Activated naive CD4-positive, alpha-beta T cell treated with anti-CD3 and anti-CD28 coated beads, Interleukin-2, amount 50 U/mL, for 24 hours (primary cell): ENCODE results near the gene DAP3.
A peak's percentile ranks its signal among the peaks of the same experiment; 100 is the strongest.
"Not testable (repeated sequence)": the region's sequence is repeated elsewhere in the genome, so short reads cannot be mapped to it uniquely, and the experiment has no call there.

ENCODE experiments used
- H3K27ac Mint-ChIP-seq: one replicate; pipeline ENCODE4 v1.8.0; 2021; ENCODE audit warnings: mild to moderate bottlenecking, mixed read lengths
- H3K27me3 Mint-ChIP-seq: one replicate; pipeline ENCODE4 v1.8.0; 2021; ENCODE audit warnings: mixed read lengths
- H3K36me3 Mint-ChIP-seq: one replicate; pipeline ENCODE4 v1.8.0; 2021; ENCODE audit warnings: mixed read lengths
- H3K4me1 Mint-ChIP-seq: one replicate; pipeline ENCODE4 v1.8.0; 2021; ENCODE audit warnings: mixed read lengths
- H3K4me3 Mint-ChIP-seq: one replicate; pipeline ENCODE4 v1.8.0; 2021; ENCODE audit warnings: mild to moderate bottlenecking, mixed read lengths
- H3K9me3 Mint-ChIP-seq: one replicate; pipeline ENCODE4 v1.8.0; 2021; ENCODE audit warnings: mixed read lengths

DAP3 gene

GRCh38 chr1:155669233-155670162 is 19.4 kb upstream of the DAP3 start:
- Mint-ChIP-seq H3K9me3 (no peaks in the 10 kb centered on the region), H3K4me3 (no peak overlapping the region), H3K27ac (no peak overlapping the region), H3K27me3 (no peaks in the 10 kb centered on the region), H3K4me1 (no peaks in the 10 kb centered on the region), H3K36me3 (peaks cover 13% of the 10 kb centered on the region)

GRCh38 chr1:155671750-155672149 is 17.1 kb upstream of the DAP3 start:
- Mint-ChIP-seq H3K4me3 (no peak overlapping the region), H3K36me3 (peaks cover 15% of the 10 kb centered on the region), H3K27ac (no peak overlapping the region), H3K9me3 (no peaks in the 10 kb centered on the region), H3K27me3 (no peaks in the 10 kb centered on the region), H3K4me1 (no peaks in the 10 kb centered on the region)

GRCh38 chr1:155673003-155673402 is 15.9 kb upstream of the DAP3 start:
- no peak overlapping the region for H3K27ac Mint-ChIP-seq
- no peak overlapping the region for H3K4me3 Mint-ChIP-seq
- H3K27me3 Mint-ChIP-seq = no peaks in the 10 kb centered on the region
- H3K9me3 Mint-ChIP-seq = no peaks in the 10 kb centered on the region
- no peaks in the 10 kb centered on the region for H3K4me1 Mint-ChIP-seq
- H3K36me3 Mint-ChIP-seq = peaks cover 18% of the 10 kb centered on the region

- Mint-ChIP-seq H3K27me3 (no peaks in the 10 kb centered on the region), H3K36me3 (peaks cover 12% of the 10 kb centered on the region), H3K4me3 (no peak overlapping the region), H3K4me1 (peaks cover 23% of the 10 kb centered on the region), H3K27ac (no peak overlapping the region), H3K9me3 (no peaks in the 10 kb centered on the region)
Measured at GRCh38 chr1:155678027-155678426, 10.9 kb upstream of the DAP3 start.

- peaks cover 12% of the 10 kb centered on the region for H3K36me3 Mint-ChIP-seq
- not testable (repeated sequence) for H3K4me3 Mint-ChIP-seq, H3K9me3 Mint-ChIP-seq, H3K27ac Mint-ChIP-seq, H3K27me3 Mint-ChIP-seq
- peaks cover 32% of the 10 kb centered on the region for H3K4me1 Mint-ChIP-seq
Measured at GRCh38 chr1:155678992-155679391, 9.9 kb upstream of the DAP3 start.

- Mint-ChIP-seq H3K27me3 (no peaks in the 10 kb centered on the region), H3K36me3 (peaks cover 14% of the 10 kb centered on the region), H3K4me1 (peaks cover 48% of the 10 kb centered on the region), H3K27ac (no peak overlapping the region), H3K9me3 (no peaks in the 10 kb centered on the region), H3K4me3 (no peak overlapping the region)
Measured at GRCh38 chr1:155680531-155680930, 8.4 kb upstream of the DAP3 start.

GRCh38 chr1:155681776-155682175 is 7.1 kb upstream of the DAP3 start:
- H3K27ac Mint-ChIP-seq = no peak overlapping the region
- H3K36me3 Mint-ChIP-seq = peaks cover 9% of the 10 kb centered on the region
- no peak overlapping the region for H3K4me3 Mint-ChIP-seq
- peaks cover 60% of the 10 kb centered on the region for H3K4me1 Mint-ChIP-seq
- no peaks in the 10 kb centered on the region for H3K27me3 Mint-ChIP-seq
- no peaks in the 10 kb centered on the region for H3K9me3 Mint-ChIP-seq

- peak overlapping the region; percentile 98 for H3K4me3 Mint-ChIP-seq
- not testable (repeated sequence) for H3K9me3 Mint-ChIP-seq, H3K27me3 Mint-ChIP-seq
- H3K4me1 Mint-ChIP-seq = peaks cover 73% of the 10 kb centered on the region
- H3K36me3 Mint-ChIP-seq = peaks cover 19% of the 10 kb centered on the region
- peak overlapping the region; percentile 94 for H3K27ac Mint-ChIP-seq
Measured at GRCh38 chr1:155687705-155688323, 1.1 kb upstream of the DAP3 start.

GRCh38 chr1:155688324-155689080 is 389 bp upstream of the DAP3 start, which contains the start of gene YY1AP1:
Gene YY1AP1, minus strand, starts transcription at chr1:155688774. Its CDS starts 8,338 bp downstream, at chr1:155680436.
- peak within 1 kb of the TSS; percentile 94 for H3K27ac Mint-ChIP-seq
- H3K27me3 Mint-ChIP-seq = no peaks in the 10 kb centered on the region
- peak within 1 kb of the TSS; percentile 98 for H3K4me3 Mint-ChIP-seq
- peaks cover 20% of the 10 kb centered on the region for H3K36me3 Mint-ChIP-seq
- no peaks in the 10 kb centered on the region for H3K9me3 Mint-ChIP-seq
- peaks cover 73% of the 10 kb centered on the region for H3K4me1 Mint-ChIP-seq

- H3K9me3 Mint-ChIP-seq = no peaks in the 10 kb centered on the region
- peaks cover 70% of the 10 kb centered on the region for H3K4me1 Mint-ChIP-seq
- H3K27ac Mint-ChIP-seq = no peak overlapping the region
- H3K4me3 Mint-ChIP-seq = peak overlapping the region; percentile 75
- H3K36me3 Mint-ChIP-seq = peaks cover 23% of the 10 kb centered on the region
- no peaks in the 10 kb centered on the region for H3K27me3 Mint-ChIP-seq
Measured at GRCh38 chr1:155691992-155692528, 3.2 kb downstream of the DAP3 start.

- H3K4me1 Mint-ChIP-seq = peaks cover 87% of the 10 kb centered on the region
- no peaks in the 10 kb centered on the region for H3K27me3 Mint-ChIP-seq
- no peak overlapping the region for H3K27ac Mint-ChIP-seq
- no peaks in the 10 kb centered on the region for H3K9me3 Mint-ChIP-seq
- no peak overlapping the region for H3K4me3 Mint-ChIP-seq
- peaks cover 23% of the 10 kb centered on the region for H3K36me3 Mint-ChIP-seq
Measured at GRCh38 chr1:155694167-155694566, 5.3 kb downstream of the DAP3 start.

GRCh38 chr1:155695072-155695471 is 6.2 kb downstream of the DAP3 start:
- Mint-ChIP-seq H3K27ac (no peak overlapping the region), H3K27me3 (no peaks in the 10 kb centered on the region), H3K36me3 (peaks cover 21% of the 10 kb centered on the region), H3K4me1 (peaks cover 86% of the 10 kb centered on the region), H3K4me3 (peak overlapping the region; percentile 49), H3K9me3 (no peaks in the 10 kb centered on the region)

GRCh38 chr1:155695608-155696007 is 6.7 kb downstream of the DAP3 start:
- H3K4me1 Mint-ChIP-seq = peaks cover 84% of the 10 kb centered on the region
- H3K9me3 Mint-ChIP-seq = no peaks in the 10 kb centered on the region
- no peak overlapping the region for H3K4me3 Mint-ChIP-seq
- H3K27ac Mint-ChIP-seq = no peak overlapping the region
- H3K27me3 Mint-ChIP-seq = no peaks in the 10 kb centered on the region
- peaks cover 21% of the 10 kb centered on the region for H3K36me3 Mint-ChIP-seq

GRCh38 chr1:155696524-155696923 is 7.6 kb downstream of the DAP3 start:
- Mint-ChIP-seq H3K9me3 (no peaks in the 10 kb centered on the region), H3K4me1 (peaks cover 76% of the 10 kb centered on the region), H3K27ac (no peak overlapping the region), H3K4me3 (no peak overlapping the region), H3K36me3 (peaks cover 15% of the 10 kb centered on the region), H3K27me3 (no peaks in the 10 kb centered on the region)

- H3K36me3 Mint-ChIP-seq = peaks cover 12% of the 10 kb centered on the region
- no peak overlapping the region for H3K4me3 Mint-ChIP-seq
- no peak overlapping the region for H3K27ac Mint-ChIP-seq
- peaks cover 71% of the 10 kb centered on the region for H3K4me1 Mint-ChIP-seq
- no peaks in the 10 kb centered on the region for H3K9me3 Mint-ChIP-seq
- no peaks in the 10 kb centered on the region for H3K27me3 Mint-ChIP-seq
Measured at GRCh38 chr1:155697046-155697445, 8.2 kb downstream of the DAP3 start.
